DOHH2 (cell line): ENCODE measurements around the gene PEDS1.

ENCODE experiments used
- H3F3A ChIP-seq: fragments of 200-600 bp; sonication (generic), shearing (Covaris generic); 2 replicates; pipeline ENCODE4 v1.6.0; 2016; ENCODE audit warnings: antibody characterized with exemption, mild to moderate bottlenecking; ENCODE audit not compliant: control insufficient read depth, insufficient read depth
- H3K27ac ChIP-seq: fragments of 200-600 bp; sonication (generic); 2 replicates; pipeline ENCODE4 v1.5.1; 2014; ENCODE audit warnings: low read depth, mild to moderate bottlenecking, low read length, moderate library complexity
- H3K27me3 ChIP-seq: fragments of 200-600 bp; sonication (generic); 2 replicates; pipeline ENCODE4 v1.6.1; 2014; ENCODE audit warnings: mild to moderate bottlenecking, low read length, mixed read lengths; ENCODE audit not compliant: control insufficient read depth
- H3K36me3 ChIP-seq: fragments of 200-600 bp; sonication (generic); 2 replicates; pipeline ENCODE4 v1.6.1; 2014; ENCODE audit warnings: mild to moderate bottlenecking, low read length, moderate library complexity, mixed read lengths; ENCODE audit not compliant: control insufficient read depth
- H3K4me1 ChIP-seq: fragments of 200-600 bp; sonication (generic); 2 replicates; pipeline ENCODE4 v1.6.1; 2014; ENCODE audit warnings: mild to moderate bottlenecking, low read length, mixed read lengths; ENCODE audit not compliant: control insufficient read depth
- H3K4me2 ChIP-seq: fragments of 200-600 bp; sonication (generic); 2 replicates; pipeline ENCODE4 v1.6.0; 2014; ENCODE audit warnings: mild to moderate bottlenecking, low read length, moderate library complexity
- H3K4me3 ChIP-seq: fragments of 200-600 bp; sonication (generic); 2 replicates; pipeline ENCODE4 v1.5.1; 2014; ENCODE audit warnings: mild to moderate bottlenecking, low read length, mixed read lengths
- H3K79me2 ChIP-seq: fragments of 200-600 bp; sonication (generic); 2 replicates; pipeline ENCODE4 v1.6.1; 2014; ENCODE audit warnings: mild to moderate bottlenecking, low read length, mixed read lengths; ENCODE audit not compliant: control insufficient read depth
- H3K9me2 ChIP-seq: fragments of 200-600 bp; sonication (generic); replicated peaks from 2 replicates; pipeline ENCODE4 v1.6.1; 2014; ENCODE audit warnings: mild to moderate bottlenecking, low read length, mixed read lengths; ENCODE audit not compliant: control insufficient read depth
- H3K9me3 ChIP-seq: fragments of 200-600 bp; sonication (generic); 2 replicates; pipeline ENCODE4 v1.6.1; 2014; ENCODE audit warnings: antibody characterized with exemption, low read length, mixed read lengths; ENCODE audit not compliant: control insufficient read depth, insufficient read depth
- H4K20me1 ChIP-seq: fragments of 200-600 bp; sonication (generic); 2 replicates; pipeline ENCODE4 v1.6.0; 2014; ENCODE audit warnings: low read depth, mild to moderate bottlenecking, antibody characterized with exemption, low read length, moderate library complexity; ENCODE audit not compliant: control insufficient read depth, insufficient read depth
- EZH2phosphoT487 ChIP-seq: fragments of 200-600 bp; sonication (generic); IDR thresholded peaks from 2 replicates; pipeline ENCODE4 v1.6.1; 2017; ENCODE audit warnings: borderline replicate concordance, mild to moderate bottlenecking, antibody characterized with exemption, low read length, moderate library complexity, mixed read lengths
- TF ChIP-seq, protein P1 (sequence below): fragments of 200-600 bp; sonication (generic); IDR thresholded peaks from one replicate; pipeline ENCODE4 v1.5.1; 2014; ENCODE audit warnings: antibody characterized with exemption, mild to moderate bottlenecking, low read depth, low read length; ENCODE audit not compliant: poor library complexity, severe bottlenecking

Gene PEDS1

DNA sequence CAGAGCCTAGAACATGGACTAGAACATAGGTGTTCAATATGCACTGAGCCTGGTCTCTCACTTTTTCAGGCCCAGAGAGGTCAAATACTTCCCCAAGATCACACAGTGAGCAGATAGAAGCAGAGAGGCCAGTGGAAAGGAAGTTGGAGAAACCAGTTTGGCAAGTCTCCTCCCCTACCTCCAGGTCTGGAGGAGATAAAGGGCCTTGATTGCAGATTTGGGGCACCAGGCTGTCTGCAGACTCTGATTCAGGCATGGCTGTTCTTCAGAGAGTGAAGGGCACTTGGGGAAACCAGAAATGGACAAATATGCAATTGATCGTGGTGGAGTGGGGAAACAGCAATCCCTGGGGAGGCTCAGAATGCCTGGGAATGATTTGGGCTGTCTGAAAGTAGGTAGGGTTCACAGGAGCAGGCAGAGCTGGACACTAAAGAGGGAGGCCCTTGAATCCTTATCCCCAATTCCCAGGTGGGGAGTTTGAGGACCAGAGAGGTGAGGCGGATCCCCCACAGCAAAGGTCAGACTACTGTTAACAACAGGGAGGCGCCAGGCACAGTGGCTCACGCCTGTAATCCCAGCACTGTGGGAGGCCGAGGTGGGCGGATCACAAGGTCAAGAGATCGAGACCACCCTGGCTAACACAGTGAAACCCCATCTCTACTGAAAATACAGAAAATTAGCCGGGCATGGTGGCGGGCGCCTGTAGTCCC, 2.3 kb downstream of the PEDS1 start:
- Histone ChIP-seq H3K4me1 (peaks cover 43% of the 10 kb centered on the region), H3K4me3 (no peak overlapping the region), H3K36me3 (peaks cover 30% of the 10 kb centered on the region), H3K9me3 (no peaks in the 10 kb centered on the region), H3K27ac (no peak overlapping the region), H3K9me2 (no peaks in the 10 kb centered on the region), H3K27me3 (no peaks in the 10 kb centered on the region), H3K4me2 (no peak overlapping the region), H4K20me1 (no peaks in the 10 kb centered on the region), H3F3A (no peaks in the 10 kb centered on the region), H3K79me2 (peaks cover 63% of the 10 kb centered on the region)
- TF ChIP-seq, protein P1, sequence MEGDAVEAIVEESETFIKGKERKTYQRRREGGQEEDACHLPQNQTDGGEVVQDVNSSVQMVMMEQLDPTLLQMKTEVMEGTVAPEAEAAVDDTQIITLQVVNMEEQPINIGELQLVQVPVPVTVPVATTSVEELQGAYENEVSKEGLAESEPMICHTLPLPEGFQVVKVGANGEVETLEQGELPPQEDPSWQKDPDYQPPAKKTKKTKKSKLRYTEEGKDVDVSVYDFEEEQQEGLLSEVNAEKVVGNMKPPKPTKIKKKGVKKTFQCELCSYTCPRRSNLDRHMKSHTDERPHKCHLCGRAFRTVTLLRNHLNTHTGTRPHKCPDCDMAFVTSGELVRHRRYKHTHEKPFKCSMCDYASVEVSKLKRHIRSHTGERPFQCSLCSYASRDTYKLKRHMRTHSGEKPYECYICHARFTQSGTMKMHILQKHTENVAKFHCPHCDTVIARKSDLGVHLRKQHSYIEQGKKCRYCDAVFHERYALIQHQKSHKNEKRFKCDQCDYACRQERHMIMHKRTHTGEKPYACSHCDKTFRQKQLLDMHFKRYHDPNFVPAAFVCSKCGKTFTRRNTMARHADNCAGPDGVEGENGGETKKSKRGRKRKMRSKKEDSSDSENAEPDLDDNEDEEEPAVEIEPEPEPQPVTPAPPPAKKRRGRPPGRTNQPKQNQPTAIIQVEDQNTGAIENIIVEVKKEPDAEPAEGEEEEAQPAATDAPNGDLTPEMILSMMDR, result no peak
- TF ChIP-seq EZH2phosphoT487, result no peak

DNA sequence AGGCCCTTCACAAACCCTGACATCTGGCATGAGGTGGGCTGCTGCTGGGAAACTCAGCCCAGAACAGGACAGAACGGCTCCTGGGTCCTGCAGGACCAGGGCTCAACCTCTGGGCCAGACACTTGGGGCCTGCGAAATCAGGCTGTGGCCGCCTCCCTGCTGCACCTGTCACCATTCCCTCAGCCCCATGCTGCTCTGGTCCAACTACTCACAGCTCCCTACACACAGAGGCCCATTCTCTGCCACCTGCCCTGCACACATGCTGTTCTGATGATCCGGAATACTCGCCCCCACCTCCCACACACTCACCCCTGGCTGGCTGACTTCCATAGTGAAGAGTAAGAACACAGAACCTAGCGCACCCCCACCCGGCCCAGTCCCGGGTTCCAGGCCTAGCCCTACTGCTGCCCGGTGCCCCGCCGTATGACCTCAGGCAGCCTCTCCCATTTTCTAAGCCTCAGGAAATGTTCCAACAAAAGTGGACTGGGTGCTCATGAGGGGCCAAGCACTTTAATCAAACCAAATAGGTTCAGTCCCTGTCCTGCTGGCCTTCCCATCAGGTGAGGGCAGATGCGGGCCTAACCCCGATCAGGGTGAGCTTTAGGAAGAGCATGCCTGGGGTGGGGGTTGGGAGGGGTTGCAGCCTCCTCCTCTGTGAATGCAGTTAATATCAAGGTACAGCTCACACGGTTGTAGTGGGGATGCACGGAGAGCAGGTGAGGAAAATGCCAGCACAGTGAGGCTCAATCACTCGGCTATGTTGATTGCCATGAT, 3.9 kb downstream of the PEDS1 start:
- no peak overlapping the region for H3K27ac ChIP-seq
- H3K36me3 ChIP-seq, result peaks cover 35% of the 10 kb centered on the region
- no peaks in the 10 kb centered on the region for H3K27me3 ChIP-seq
- H3K4me2 ChIP-seq, result no peak overlapping the region
- peaks cover 43% of the 10 kb centered on the region for H3K4me1 ChIP-seq
- no peaks in the 10 kb centered on the region for H3K9me2 ChIP-seq
- no peaks in the 10 kb centered on the region for H4K20me1 ChIP-seq
- peaks cover 69% of the 10 kb centered on the region for H3K79me2 ChIP-seq
- no peaks in the 10 kb centered on the region for H3K9me3 ChIP-seq
- no peak overlapping the region for H3K4me3 ChIP-seq
- TF ChIP-seq, protein P1, result no peak
- no peak for TF ChIP-seq EZH2phosphoT487
- H3F3A ChIP-seq, result no peaks in the 10 kb centered on the region

DNA sequence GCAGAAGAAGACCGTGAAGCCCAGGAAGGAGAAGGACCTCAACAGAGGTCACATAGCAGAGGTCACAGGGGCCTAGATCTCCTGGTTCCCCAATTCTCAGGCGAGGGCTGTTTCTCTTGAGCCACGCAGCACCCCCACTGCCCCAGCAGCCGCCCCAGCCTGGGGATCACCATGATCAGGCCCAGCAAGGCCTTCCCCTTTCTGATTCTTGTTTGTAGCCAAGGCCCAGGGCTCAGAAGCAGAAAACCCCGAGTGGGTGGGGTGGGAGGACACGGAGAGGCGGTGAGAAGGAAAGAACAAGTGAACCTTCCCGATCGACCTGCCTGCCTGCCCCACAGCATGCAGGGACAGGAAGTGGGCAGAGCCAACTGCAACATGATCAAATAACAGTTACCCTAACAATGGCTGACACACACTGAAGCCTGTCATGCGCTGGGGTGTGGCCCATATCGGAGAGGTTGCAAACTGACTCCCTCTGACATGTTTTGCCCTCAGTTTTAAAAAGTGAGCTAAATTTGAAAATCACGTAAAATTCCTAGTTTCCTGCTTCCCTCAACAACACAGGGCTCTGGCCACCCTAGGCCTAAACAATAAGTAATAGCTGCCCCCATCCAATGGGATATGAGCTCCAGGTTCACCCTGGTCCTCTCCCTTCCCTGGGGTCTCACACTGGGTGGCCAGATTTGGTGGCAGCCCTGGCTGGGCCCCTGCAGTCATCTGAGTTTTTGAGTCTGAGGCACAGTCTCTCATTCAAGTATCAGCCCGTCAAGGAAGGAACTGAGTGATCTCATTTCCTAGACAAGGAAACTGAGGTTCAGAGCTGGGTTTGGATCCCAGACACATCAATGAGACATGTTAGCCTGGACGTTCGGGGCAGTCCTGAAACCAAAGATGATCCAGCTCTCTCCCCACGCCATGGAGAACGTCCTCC, 6.5 kb downstream of the PEDS1 start:
- no peaks in the 10 kb centered on the region for H4K20me1 ChIP-seq
- H3K36me3 ChIP-seq, result peaks cover 42% of the 10 kb centered on the region
- peak overlapping the region; percentile 54 for H3K4me3 ChIP-seq
- peaks cover 63% of the 10 kb centered on the region for H3K79me2 ChIP-seq
- H3K27ac ChIP-seq, result peak overlapping the region; percentile 45
- peaks cover 27% of the 10 kb centered on the region for H3K4me1 ChIP-seq
- TF ChIP-seq, protein P1, result no peak
- no peak for TF ChIP-seq EZH2phosphoT487
- no peaks in the 10 kb centered on the region for H3F3A ChIP-seq
- no peaks in the 10 kb centered on the region for H3K9me3 ChIP-seq
- no peaks in the 10 kb centered on the region for H3K9me2 ChIP-seq
- no peaks in the 10 kb centered on the region for H3K27me3 ChIP-seq
- peak overlapping the region; percentile 75 for H3K4me2 ChIP-seq
